HCT116 (cell line): Measurements from ENCODE around the gene CCR5AS.

Source experiments
- ATAC-seq: fragments of 200-7000 bp; cut with Tn5 transposase; 2 replicates; pipeline ENCODE4 v1.9.1; 2020; ENCODE audit warnings: mild to moderate bottlenecking, moderate library complexity
- BruUV-seq: library from RNA; stranded (reverse); fragments of 400-500 nt; replicated peaks from 2 replicates; lab custom pipeline; 2021; lab: Mats Ljungman, UMichigan
- CTCF ChIA-PET: fragments of 300-600 bp; sonication (Branson Sonifier 250); formaldehyde crosslinking; loops from one replicate; lab custom pipeline; 2021; ENCODE audit warnings: antibody characterized with exemption; lab: Charles Lee
- POLR2A ChIA-PET: fragments of 300-600, 350-600 bp; sonication (Branson Sonifier 250); formaldehyde crosslinking; loops from one replicate; lab custom pipeline; 2021; ENCODE audit warnings: antibody characterized with exemption; lab: Charles Lee
- RAD21 ChIA-PET, 2 experiments: fragments of 300-600 bp; sonication (Branson Sonifier 250); formaldehyde crosslinking; loops; one replicate each; lab custom pipeline; 2023; ENCODE audit warnings: low total read pairs in 2 of 2; ENCODE audit not compliant: uncharacterized antibody in 2 of 2, unreplicated experiment in 2 of 2, low non-redundant PET in 1 of 2; lab: Charles Lee
- DNase-seq: peaks from one replicate; pipeline ENCODE4 v3.0.0-alpha.2; 2010; ENCODE audit warnings: low read depth, low spot score
- H2AFZ ChIP-seq: fragments of 200-600 bp; shearing (Covaris generic), sonication (generic); 2 replicates; pipeline ENCODE4 v1.6.1; 2017; ENCODE audit warnings: low read depth, mixed run types, mixed read lengths, antibody characterized with exemption, low read length; ENCODE audit not compliant: poor library complexity, severe bottlenecking
- H3K27ac ChIP-seq: 2 replicates; pipeline ENCODE4 v1.5.1; 2012; ENCODE audit warnings: low read depth, low read length
- H3K27me3 ChIP-seq: fragments of 200-600 bp; sonication (generic); 2 replicates; pipeline ENCODE4 v1.6.1; 2016; ENCODE audit warnings: mixed run types, low read length, mixed read lengths; ENCODE audit not compliant: insufficient read depth
- H3K36me3 ChIP-seq, 2 experiments: fragments of 200-500 bp in 1 of 2; fragments of 200-600 bp in 1 of 2; sonication (Bioruptor generic) in 1 of 2; sonication (generic) in 1 of 2; 2 replicates each; pipeline versions ENCODE4 v1.5.1 to v1.6.1; 2014 to 2016; ENCODE audit warnings: low read length in 2 of 2, inconsistent platforms in 1 of 2, mixed read lengths in 1 of 2, mixed run types in 1 of 2; ENCODE audit not compliant: insufficient read depth in 2 of 2, control insufficient read depth in 1 of 2
- H3K4me1 ChIP-seq, 2 experiments: fragments of 200-600 bp in 1 of 2; sonication (generic) in 1 of 2; 2 replicates each; pipeline versions ENCODE4 v1.5.1 to v1.6.1; 2012 to 2017; ENCODE audit warnings: low read length in 2 of 2, inconsistent platforms in 1 of 2, mild to moderate bottlenecking in 1 of 2, mixed read lengths in 1 of 2, mixed run types in 1 of 2, moderate library complexity in 1 of 2; ENCODE audit not compliant: insufficient read depth in 2 of 2, control insufficient read depth in 1 of 2
- H3K4me2 ChIP-seq: fragments of 200-600 bp; sonication (generic); 2 replicates; pipeline ENCODE4 v1.6.1; 2017; ENCODE audit warnings: mixed run types, low read length, mixed read lengths
- H3K4me3 ChIP-seq, 2 experiments: fragments of 200-600 bp in 1 of 2; sonication (generic) in 1 of 2; replicated peaks in 1 of 2; 2 replicates each; pipeline ENCODE4 v1.5.1; 2011 to 2016; ENCODE audit warnings: low read length in 2 of 2, control low read depth in 1 of 2, low read depth in 1 of 2, mild to moderate bottlenecking in 1 of 2, mixed read lengths in 1 of 2, mixed run types in 1 of 2
- H3K79me2 ChIP-seq: fragments of 200-600 bp; sonication (generic); 2 replicates; pipeline ENCODE4 v1.6.1; 2017; ENCODE audit warnings: mild to moderate bottlenecking, mixed run types, low read length, moderate library complexity, mixed read lengths; ENCODE audit not compliant: insufficient read depth
- H3K9ac ChIP-seq: fragments of 200-600 bp; sonication (generic); 2 replicates; pipeline ENCODE4 v1.6.1; 2016; ENCODE audit warnings: low read length, mixed read lengths
- H3K9me2 ChIP-seq: fragments of 200-600 bp; sonication (generic), shearing (Covaris generic); 2 replicates; pipeline ENCODE4 v1.6.1; 2017; ENCODE audit warnings: mixed run types, mild to moderate bottlenecking, moderate library complexity; ENCODE audit not compliant: insufficient read depth
- H3K9me3 ChIP-seq, 2 experiments: fragments of 200-500 bp in 1 of 2; fragments of 200-600 bp in 1 of 2; sonication (Bioruptor generic) in 1 of 2; sonication (generic) in 1 of 2; 2 replicates each; pipeline ENCODE4 v1.6.1; 2014 to 2017; ENCODE audit warnings: low read length in 2 of 2, mixed read lengths in 2 of 2, inconsistent platforms in 1 of 2, low read depth in 1 of 2, mild to moderate bottlenecking in 1 of 2, mixed run types in 1 of 2, moderate library complexity in 1 of 2; ENCODE audit not compliant: control insufficient read depth in 1 of 2, insufficient read depth in 1 of 2
- H4K20me1 ChIP-seq: fragments of 200-600 bp; sonication (generic), shearing (Covaris generic); 2 replicates; pipeline ENCODE4 v1.6.1; 2017; ENCODE audit warnings: mixed run types, mild to moderate bottlenecking, moderate library complexity; ENCODE audit not compliant: insufficient read depth
- ATF3 ChIP-seq: IDR thresholded peaks from 2 replicates; pipeline ENCODE4 v1.6.1; 2012
- CTCF ChIP-seq, 3 experiments: fragments of 200-600 bp in 1 of 3; sonication (generic) in 1 of 3; IDR thresholded peaks in 2 of 3; conservative IDR thresholded peaks in 1 of 3; 2 replicates each; pipeline ENCODE4 v1.5.1; 2012 to 2017; ENCODE audit warnings: low read depth in 2 of 3, low read length in 2 of 3, antibody characterized with exemption in 1 of 3, borderline replicate concordance in 1 of 3, control low read depth in 1 of 3, mild to moderate bottlenecking in 1 of 3, mixed read lengths in 1 of 3, mixed run types in 1 of 3, moderate library complexity in 1 of 3; ENCODE audit not compliant: insufficient read depth in 1 of 3
- EGR1 ChIP-seq: IDR thresholded peaks from 2 replicates; pipeline ENCODE4 v1.6.1; 2012; ENCODE audit warnings: low read depth
- ELF1 ChIP-seq: IDR thresholded peaks from 2 replicates; pipeline ENCODE4 v1.6.1; 2012; ENCODE audit warnings: low read depth, borderline replicate concordance
- EZH2 ChIP-seq: fragments of 200-600 bp; sonication (generic); IDR thresholded peaks from 2 replicates; pipeline ENCODE4 v1.6.1; 2017; ENCODE audit warnings: antibody characterized with exemption, mixed run types
- EZH2phosphoT487 ChIP-seq: fragments of 200-600 bp; IDR thresholded peaks from 2 replicates; pipeline ENCODE4 v1.6.1; 2018; ENCODE audit warnings: antibody characterized with exemption, borderline replicate concordance
- FOSL1 ChIP-seq: IDR thresholded peaks from 2 replicates; pipeline ENCODE4 v1.6.1; 2012; ENCODE audit warnings: low read depth
- JUND ChIP-seq: IDR thresholded peaks from 2 replicates; pipeline ENCODE4 v1.6.1; 2012
- POLR2A ChIP-seq: IDR thresholded peaks from 2 replicates; pipeline ENCODE4 v1.7.0; 2011; ENCODE audit warnings: borderline replicate concordance; ENCODE audit not compliant: insufficient read depth, insufficient read length; ENCODE audit errors: extremely low read depth
- POLR2AphosphoS5 ChIP-seq: IDR thresholded peaks from 2 replicates; pipeline ENCODE4 v1.6.1; 2011; ENCODE audit warnings: mild to moderate bottlenecking, low read depth, low read length, moderate library complexity
- RAD21 ChIP-seq: IDR thresholded peaks from 2 replicates; pipeline ENCODE4 v1.6.1; 2012; ENCODE audit warnings: low read depth, mild to moderate bottlenecking
- REST ChIP-seq: IDR thresholded peaks from 2 replicates; pipeline ENCODE4 v1.6.1; 2012; ENCODE audit warnings: low read depth
- SIN3A ChIP-seq: IDR thresholded peaks from 2 replicates; pipeline ENCODE4 v1.6.1; 2012; ENCODE audit warnings: low read depth
- SP1 ChIP-seq: IDR thresholded peaks from 2 replicates; pipeline ENCODE4 v1.6.1; 2012; ENCODE audit warnings: low read depth
- SRF ChIP-seq: IDR thresholded peaks from 2 replicates; pipeline ENCODE4 v1.6.1; 2012; ENCODE audit warnings: low read depth
- TCF7L2 ChIP-seq: IDR thresholded peaks from 2 replicates; pipeline ENCODE4 v1.7.0; 2011; ENCODE audit warnings: borderline replicate concordance, inconsistent platforms; ENCODE audit not compliant: insufficient read depth, insufficient read length; ENCODE audit errors: extremely low read depth
- YY1 ChIP-seq: IDR thresholded peaks from 2 replicates; pipeline ENCODE4 v1.6.1; 2011; ENCODE audit warnings: low read length, low read depth, moderate library complexity, mild to moderate bottlenecking; ENCODE audit not compliant: insufficient replicate concordance; ENCODE audit errors: extremely low read depth
- ZBTB33 ChIP-seq: IDR thresholded peaks from 2 replicates; pipeline ENCODE4 v1.6.1; 2011; ENCODE audit warnings: mild to moderate bottlenecking, low read length, moderate library complexity; ENCODE audit not compliant: insufficient replicate concordance; ENCODE audit errors: extremely low read depth
- ZFX ChIP-seq: fragments of 450-650 bp; IDR thresholded peaks from 2 replicates; pipeline ENCODE4 v1.6.1; 2017
- ZNF274 ChIP-seq: fragments of 200-500 bp; sonication (Bioruptor generic); IDR thresholded peaks from 2 replicates; pipeline ENCODE4 v1.6.1; 2014; ENCODE audit warnings: mild to moderate bottlenecking, low read depth, low read length, inconsistent platforms
- intact Hi-C: fragments of 100-400 bp; cut with micrococcal nuclease; formaldehyde crosslinking; loops from 2 replicates; pipeline ENCODE4 v1.10.0; 2022

CCR5AS gene

GRCh38 chr3:46318207-46318927, 88.5 kb downstream of the CCR5AS start:
- POLR2A ChIA-PET, result no interaction called here
- Histone ChIP-seq H3K4me2 (no peak overlapping the region), H3K9me2 (no peaks in the 10 kb centered on the region), H3K27me3 (no peaks in the 10 kb centered on the region), H3K27ac (no peak overlapping the region), H4K20me1 (no peaks in the 10 kb centered on the region), H3K79me2 (no peaks in the 10 kb centered on the region), H2AFZ (no peak overlapping the region), H3K4me3 (no peak overlapping the region), H3K4me1 (no peaks in the 10 kb centered on the region), H3K9me3 (no peaks in the 10 kb centered on the region), H3K9ac (no peak overlapping the region), H3K36me3 (no peaks in the 10 kb centered on the region)
- CTCF ChIA-PET, result no interaction called here
- RAD21 ChIA-PET, result no interaction called here
- intact Hi-C loops, result no loop called here
- ATAC-seq (no peak), DNase-seq (no peak)
- no peak for TF ChIP-seq POLR2AphosphoS5
- TF ChIP-seq JUND, result no peak
- no peak for TF ChIP-seq ATF3
- no peak for TF ChIP-seq EGR1
- no peak for TF ChIP-seq POLR2A
- TF ChIP-seq YY1, result no peak
- no peak for TF ChIP-seq EZH2
- TF ChIP-seq FOSL1, result no peak
- TF ChIP-seq SP1, result no peak
- TF ChIP-seq RAD21, result no peak
- TF ChIP-seq ZFX, result no peak
- TF ChIP-seq REST, result no peak
- no peak for TF ChIP-seq ZNF274
- no peak for TF ChIP-seq TCF7L2
- no peak for TF ChIP-seq ZBTB33
- TF ChIP-seq CTCF (IDR thresholded peaks at IDR 0.05 in 2 of 3, conservative IDR thresholded peaks at IDR 0.05 in 1 of 3; ENCODE audit: borderline replicate concordance in 1 of 3, insufficient read depth in 1 of 3, low read depth in 2 of 3, low read length in 2 of 3), result no peak
- no peak for TF ChIP-seq EZH2phosphoT487
- no peak for TF ChIP-seq SRF
- no peak for TF ChIP-seq ELF1
- no peak for TF ChIP-seq SIN3A
- BruUV-seq, result no TSS peak
